GM10266 (cell line): ENCODE measurements around the gene AUH.
A peak's percentile ranks its signal among the peaks of the same experiment; 100 is the strongest.

Experiments used
- DNase-seq: peaks from one replicate; pipeline ENCODE4 v3.0.0; 2012; ENCODE audit errors: extremely low spot score
- TF ChIP-seq, protein P1 (sequence below): IDR thresholded peaks from 2 replicates; pipeline ENCODE4 v1.5.1; 2012; ENCODE audit warnings: mild to moderate bottlenecking, low read depth; ENCODE audit not compliant: control insufficient read depth, insufficient read depth; ENCODE audit errors: missing control alignments

The AUH gene

GRCh38 chr9:91276513-91276912 lies 85.2 kb downstream of the AUH start:
- TF ChIP-seq, protein P1, sequence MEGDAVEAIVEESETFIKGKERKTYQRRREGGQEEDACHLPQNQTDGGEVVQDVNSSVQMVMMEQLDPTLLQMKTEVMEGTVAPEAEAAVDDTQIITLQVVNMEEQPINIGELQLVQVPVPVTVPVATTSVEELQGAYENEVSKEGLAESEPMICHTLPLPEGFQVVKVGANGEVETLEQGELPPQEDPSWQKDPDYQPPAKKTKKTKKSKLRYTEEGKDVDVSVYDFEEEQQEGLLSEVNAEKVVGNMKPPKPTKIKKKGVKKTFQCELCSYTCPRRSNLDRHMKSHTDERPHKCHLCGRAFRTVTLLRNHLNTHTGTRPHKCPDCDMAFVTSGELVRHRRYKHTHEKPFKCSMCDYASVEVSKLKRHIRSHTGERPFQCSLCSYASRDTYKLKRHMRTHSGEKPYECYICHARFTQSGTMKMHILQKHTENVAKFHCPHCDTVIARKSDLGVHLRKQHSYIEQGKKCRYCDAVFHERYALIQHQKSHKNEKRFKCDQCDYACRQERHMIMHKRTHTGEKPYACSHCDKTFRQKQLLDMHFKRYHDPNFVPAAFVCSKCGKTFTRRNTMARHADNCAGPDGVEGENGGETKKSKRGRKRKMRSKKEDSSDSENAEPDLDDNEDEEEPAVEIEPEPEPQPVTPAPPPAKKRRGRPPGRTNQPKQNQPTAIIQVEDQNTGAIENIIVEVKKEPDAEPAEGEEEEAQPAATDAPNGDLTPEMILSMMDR = no peak
- DNase-seq = no peak

DNA sequence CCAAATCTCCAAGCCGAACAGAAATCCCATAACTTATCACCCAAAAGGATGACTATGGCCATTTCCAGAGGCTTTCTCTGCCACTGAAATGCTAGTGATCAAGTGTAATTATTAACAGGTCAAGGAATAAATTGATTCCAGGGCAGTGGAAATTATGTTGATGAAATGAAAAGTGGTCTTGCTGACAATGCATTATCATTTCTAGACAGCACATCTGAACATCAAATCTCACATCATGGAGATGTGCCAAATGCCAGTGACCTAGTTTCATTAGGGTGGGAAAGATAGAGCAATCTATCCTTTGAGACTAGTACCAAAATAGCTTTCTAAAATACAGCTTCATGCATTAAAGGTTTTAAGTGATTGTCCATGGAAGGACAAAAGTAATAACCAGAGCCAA lies 86.1 kb downstream of the AUH start:
- TF ChIP-seq, protein P1 = no peak
- no peak for DNase-seq

GRCh38 chr9:91274949-91275492 lies 86.7 kb downstream of the AUH start:
- TF ChIP-seq, protein P1 = no peak
- no peak for DNase-seq

DNA sequence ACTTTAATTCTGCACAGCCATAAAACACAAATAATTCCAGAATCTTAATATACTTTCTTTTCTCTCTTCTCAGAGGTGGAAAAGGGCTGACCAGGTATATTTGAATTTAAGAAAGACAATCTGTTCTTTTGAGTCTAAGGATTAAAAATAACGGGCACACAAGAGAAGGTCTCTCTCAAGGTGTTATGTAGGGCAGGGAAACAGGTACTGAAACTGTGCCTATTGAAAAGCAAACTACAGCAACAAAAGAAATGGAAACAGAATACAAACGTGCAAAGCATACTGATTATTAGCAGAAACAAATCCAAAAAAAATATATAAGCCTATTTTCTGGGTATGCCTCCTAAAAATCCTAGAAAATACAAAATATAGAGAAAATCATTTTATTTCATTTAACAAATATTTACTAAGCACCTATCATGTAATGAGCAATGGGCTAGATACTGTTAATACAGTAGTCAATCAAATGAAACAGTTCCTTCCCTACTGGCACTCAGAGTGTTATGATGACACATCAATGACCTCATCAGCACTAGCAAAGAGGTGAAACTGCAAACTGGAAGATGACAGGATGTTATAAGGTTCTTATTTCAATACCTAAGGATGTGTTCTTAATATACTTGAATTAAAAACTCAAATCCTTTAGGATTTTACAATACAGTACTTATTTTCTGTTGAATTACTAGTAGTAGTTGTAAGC lies 87.7 kb downstream of the AUH start:
- DNase-seq = peak; percentile 18
- TF ChIP-seq, protein P1 = no peak

- TF ChIP-seq, protein P1 = no peak
These were observed 90.6 kb downstream of the AUH start for GRCh38 chr9:91271156-91271555.

GRCh38 chr9:91269907-91270491 lies 91.7 kb downstream of the AUH start:
- TF ChIP-seq, protein P1 = no peak
- no peak for DNase-seq

More at GRCh38 chr9:91271156-91271555, 90.6 kb downstream of the AUH start:
- DNase-seq = no peak

- TF ChIP-seq, protein P1 = no peak
- no peak for DNase-seq
These were observed 95.3 kb downstream of the AUH start for GRCh38 chr9:91266448-91266847.
